ENCODE data around the gene CUTA.
"Not testable (repeated sequence)": the region's sequence is repeated elsewhere in the genome, so short reads cannot be mapped to it uniquely, and the experiment has no call there.

CUTA gene

GRCh38 chr6:33367715-33368025 lies 50.2 kb downstream of the CUTA start:
- not testable (repeated sequence) for DNase-seq (ENCODE audit: low spot score)

GRCh38 chr6:33367009-33367714 lies 50.7 kb downstream of the CUTA start:
- no peak for DNase-seq (ENCODE audit: low spot score)

Measured in left forelimb (tissue), 1 donor.